NK-92 treated with Interleukin-12 subunit alpha and Interleukin-12 subunit beta, amount 100 ng/mL, for 24 hours (cell line): ENCODE results near the gene GPT2.
"Not testable (repeated sequence)": the region's sequence is repeated elsewhere in the genome, so short reads cannot be mapped to it uniquely, and the experiment has no call there.

Source experiments
- DNase-seq: peaks from one replicate; lab custom pipeline; 2025; lab: John Stamatoyannopoulos, UW

The GPT2 gene

GRCh38 chr16:46866286-46866685 lies 17.9 kb upstream of the GPT2 start:
- no peak for DNase-seq

- not testable (repeated sequence) for DNase-seq
Measured at GRCh38 chr16:46867486-46867885, 16.7 kb upstream of the GPT2 start.

- DNase-seq = not testable (repeated sequence)
Measured at GRCh38 chr16:46868891-46869290, 15.3 kb upstream of the GPT2 start.

- no peak for DNase-seq
Measured at GRCh38 chr16:46871597-46871996, 12.6 kb upstream of the GPT2 start.

GRCh38 chr16:46873201-46873600 lies 11.0 kb upstream of the GPT2 start:
- DNase-seq = no peak

GRCh38 chr16:46875243-46875642 lies 8.9 kb upstream of the GPT2 start:
- no peak for DNase-seq

GRCh38 chr16:46882304-46882939 lies 1.7 kb upstream of the GPT2 start:
- DNase-seq = no peak

GRCh38 chr16:46882940-46883307 lies 1.2 kb upstream of the GPT2 start:
- no peak for DNase-seq

- no peak for DNase-seq
Measured at GRCh38 chr16:46883353-46883689, 841 bp upstream of the GPT2 start.

- no peak for DNase-seq
Measured at GRCh38 chr16:46884513-46885293, 541 bp downstream of the GPT2 start.

- DNase-seq = no peak
Measured at GRCh38 chr16:46885960-46886763, 2.0 kb downstream of the GPT2 start.

GRCh38 chr16:46886764-46887523 lies 2.8 kb downstream of the GPT2 start:
- no peak for DNase-seq

- DNase-seq = no peak
Measured at GRCh38 chr16:46887524-46887854, 3.3 kb downstream of the GPT2 start.

- no peak for DNase-seq
Measured at GRCh38 chr16:46889245-46889941, 5.2 kb downstream of the GPT2 start.

GRCh38 chr16:46889942-46890300 lies 5.8 kb downstream of the GPT2 start:
- DNase-seq = no peak

GRCh38 chr16:46891910-46892309 lies 7.7 kb downstream of the GPT2 start:
- no peak for DNase-seq

- no peak for DNase-seq
Measured at GRCh38 chr16:46894036-46894672, 10.0 kb downstream of the GPT2 start.

- no peak for DNase-seq
Measured at GRCh38 chr16:46895399-46896313, 11.5 kb downstream of the GPT2 start.

- no peak for DNase-seq
Measured at GRCh38 chr16:46896314-46896968, 12.3 kb downstream of the GPT2 start.

GRCh38 chr16:46897471-46897870 lies 13.3 kb downstream of the GPT2 start:
- DNase-seq = no peak
